ENCODE results near the gene PAQR4.

Gene PAQR4

GRCh38 chr16:2979669-2980226, 10.6 kb downstream of the PAQR4 start:
- in situ Hi-C loops (cut with MboI; ENCODE audit: low sequenced_read_pairs), result no loop called here

GRCh38 chr16:2980227-2981176, 11.4 kb downstream of the PAQR4 start, which contains the start of gene PKMYT1:
Gene PKMYT1 (minus strand): TSS chr16:2980446. CDS start chr16:2979657, 789 bp downstream.
- in situ Hi-C loops (cut with MboI; ENCODE audit: low sequenced_read_pairs), result no loop called here

- in situ Hi-C loops (cut with MboI; ENCODE audit: low sequenced_read_pairs), result no loop called here
Observed at GRCh38 chr16:2981177-2981898, 12.2 kb downstream of the PAQR4 start.

DNA sequence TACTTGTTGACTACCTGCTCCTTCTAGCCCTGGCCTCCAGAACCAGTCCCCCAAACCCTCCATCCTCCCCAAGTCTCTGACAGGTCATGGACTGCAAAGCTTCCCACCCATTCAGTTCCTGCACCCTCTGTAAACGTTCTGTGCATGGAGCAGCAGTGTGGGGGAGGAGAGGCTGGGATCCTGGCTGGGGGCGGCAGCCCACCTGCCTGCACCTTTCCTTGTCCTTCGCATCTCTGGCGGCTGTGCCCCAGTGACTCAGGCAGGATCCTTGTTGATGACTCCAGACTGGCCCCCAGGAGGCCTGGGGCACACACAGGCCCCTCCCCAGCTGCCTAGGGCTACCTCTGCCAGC, 12.7 kb downstream of the PAQR4 start:
- in situ Hi-C loops (cut with MboI; ENCODE audit: low sequenced_read_pairs), result no loop called here

DNA sequence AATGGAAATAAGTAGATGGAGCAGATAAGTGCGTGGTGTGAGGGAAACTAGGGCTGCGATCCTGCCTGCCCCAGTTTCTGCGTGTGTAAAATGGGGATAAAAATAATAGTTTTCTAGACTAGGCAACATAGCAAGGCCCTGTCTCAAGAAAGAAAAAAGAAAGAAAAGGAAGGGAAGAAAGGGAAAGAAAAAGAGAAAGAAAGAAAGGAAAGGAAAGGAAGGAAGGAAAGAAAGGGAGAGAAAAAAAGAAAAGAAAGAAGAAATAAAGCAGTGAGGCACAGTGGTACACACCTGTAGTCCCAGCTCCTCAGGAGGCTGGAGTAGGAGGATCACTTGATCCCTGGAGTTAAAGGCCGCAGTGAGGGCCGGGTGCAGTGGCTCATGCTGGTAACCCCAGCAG, 13.3 kb downstream of the PAQR4 start:
- in situ Hi-C loops (cut with MboI; ENCODE audit: low sequenced_read_pairs), result no loop called here

- in situ Hi-C loops (cut with MboI; ENCODE audit: low sequenced_read_pairs), result no loop called here
Observed at GRCh38 chr16:2983706-2984136, 14.6 kb downstream of the PAQR4 start.

GRCh38 chr16:2985462-2985861, 16.3 kb downstream of the PAQR4 start:
- in situ Hi-C loops (cut with MboI; ENCODE audit: low sequenced_read_pairs), result no loop called here

GRCh38 chr16:2985893-2986355, 16.8 kb downstream of the PAQR4 start:
- in situ Hi-C loops (cut with MboI; ENCODE audit: low sequenced_read_pairs), result no loop called here

GRCh38 chr16:2986623-2987188, 17.6 kb downstream of the PAQR4 start:
- in situ Hi-C loops (cut with MboI; ENCODE audit: low sequenced_read_pairs), result no loop called here

DNA sequence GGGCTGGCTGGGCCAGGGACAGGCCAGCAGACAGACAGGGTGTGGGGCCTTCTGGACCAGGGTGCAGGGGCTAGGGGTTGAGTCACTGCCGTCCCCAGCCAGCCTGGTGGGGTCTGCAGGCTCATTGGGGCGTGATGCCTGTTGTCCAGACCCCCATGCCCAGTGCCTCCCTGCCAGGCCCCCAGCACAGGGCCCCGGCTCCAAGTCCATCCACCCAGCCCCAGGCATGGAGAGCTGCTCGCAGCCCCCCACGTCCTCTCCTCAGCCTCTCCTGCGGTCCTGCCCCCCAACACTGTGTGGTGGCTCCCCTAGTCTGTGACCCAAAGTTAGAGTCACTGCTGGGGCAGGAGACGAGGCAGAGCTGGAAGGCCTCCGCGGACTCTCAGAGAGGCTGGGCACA, 18.1 kb downstream of the PAQR4 start:
- in situ Hi-C loops (cut with MboI; ENCODE audit: low sequenced_read_pairs), result no loop called here

- in situ Hi-C loops (cut with MboI; ENCODE audit: low sequenced_read_pairs), result no loop called here
Observed at GRCh38 chr16:2987833-2988232, 18.7 kb downstream of the PAQR4 start.

- in situ Hi-C loops (cut with MboI; ENCODE audit: low sequenced_read_pairs), result no loop called here
Observed at GRCh38 chr16:2988590-2989099, 19.5 kb downstream of the PAQR4 start.

DNA sequence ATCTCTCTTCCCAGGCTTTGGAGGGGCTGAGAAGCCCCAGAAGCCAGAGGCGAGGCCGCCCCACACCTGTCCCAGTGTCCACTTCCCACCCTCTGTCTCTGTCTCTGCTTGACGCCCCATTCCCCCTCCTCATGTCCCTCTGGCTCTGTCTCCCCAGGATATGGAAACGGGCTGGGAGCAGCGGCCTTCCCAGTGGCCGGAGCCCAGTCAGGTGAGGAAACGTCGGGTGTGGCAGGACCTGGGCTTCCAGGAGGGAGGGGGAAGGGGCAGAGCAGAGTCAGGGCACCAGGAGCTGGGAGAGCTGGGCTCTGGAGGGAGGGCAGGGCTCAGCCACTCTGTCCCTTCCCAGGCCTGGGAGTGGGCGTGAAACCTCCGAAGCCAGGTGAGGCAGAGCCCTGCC, 21.7 kb downstream of the PAQR4 start:
- in situ Hi-C loops (cut with MboI; ENCODE audit: low sequenced_read_pairs), result no loop called here

DNA sequence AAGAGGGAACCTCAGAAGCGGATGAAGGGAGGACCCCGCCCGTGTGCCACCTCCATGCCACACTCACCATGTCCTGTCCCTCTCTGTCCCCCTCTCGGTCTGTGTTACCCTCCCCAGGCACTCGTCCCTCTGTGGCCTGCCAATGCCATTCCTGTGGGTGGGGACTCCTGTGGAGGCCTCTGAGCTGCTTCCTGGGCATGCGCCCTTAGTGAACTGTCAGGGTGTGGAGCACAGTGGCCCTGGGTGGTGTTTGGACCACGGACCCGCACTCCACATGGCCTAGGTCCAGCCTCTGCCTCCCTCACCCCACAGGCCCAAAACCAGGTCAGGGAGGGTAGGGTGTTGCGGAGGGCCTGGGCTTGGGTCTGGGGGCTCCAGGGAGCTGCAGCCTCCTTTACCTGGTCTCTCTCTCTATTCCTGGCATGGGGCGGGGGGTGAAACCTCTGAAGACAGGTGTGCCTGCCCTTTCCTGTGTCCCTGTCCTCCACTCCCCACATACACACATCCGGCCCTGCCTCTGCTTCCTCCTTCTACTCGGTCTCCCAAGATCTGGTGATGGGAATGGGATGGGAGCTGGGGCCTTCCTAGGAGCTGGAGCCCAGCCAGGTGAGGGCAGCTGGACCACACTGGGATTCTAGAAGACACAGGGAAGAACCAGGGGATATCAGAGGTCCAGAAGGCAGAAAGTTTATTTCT, 22.6 kb downstream of the PAQR4 start:
- in situ Hi-C loops (cut with MboI; ENCODE audit: low sequenced_read_pairs), result no loop called here

- in situ Hi-C loops (cut with MboI; ENCODE audit: low sequenced_read_pairs), result no loop called here
Observed at GRCh38 chr16:2992383-2993081, 23.4 kb downstream of the PAQR4 start.

DNA sequence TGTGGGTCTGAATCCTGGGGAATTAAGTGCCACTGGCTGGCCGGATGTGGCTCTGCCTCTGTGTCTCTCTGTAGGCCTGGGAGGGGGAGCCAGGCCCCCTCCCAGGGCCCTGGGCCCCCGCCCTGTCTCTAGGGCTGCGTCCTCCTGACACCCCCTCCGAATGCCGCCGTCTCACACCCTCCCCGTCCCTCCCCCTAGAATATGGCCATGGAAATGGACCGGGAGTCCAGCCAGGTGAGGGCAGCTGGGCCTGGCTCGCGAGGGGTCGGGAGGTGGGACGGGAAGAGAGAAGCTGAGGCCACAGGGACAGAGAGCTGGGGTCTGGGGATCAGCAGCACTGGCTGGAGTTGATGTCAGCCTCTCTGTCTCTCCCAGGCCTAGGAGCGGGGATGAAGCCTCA, 27.1 kb downstream of the PAQR4 start:
- in situ Hi-C loops (cut with MboI; ENCODE audit: low sequenced_read_pairs), result no loop called here

DNA sequence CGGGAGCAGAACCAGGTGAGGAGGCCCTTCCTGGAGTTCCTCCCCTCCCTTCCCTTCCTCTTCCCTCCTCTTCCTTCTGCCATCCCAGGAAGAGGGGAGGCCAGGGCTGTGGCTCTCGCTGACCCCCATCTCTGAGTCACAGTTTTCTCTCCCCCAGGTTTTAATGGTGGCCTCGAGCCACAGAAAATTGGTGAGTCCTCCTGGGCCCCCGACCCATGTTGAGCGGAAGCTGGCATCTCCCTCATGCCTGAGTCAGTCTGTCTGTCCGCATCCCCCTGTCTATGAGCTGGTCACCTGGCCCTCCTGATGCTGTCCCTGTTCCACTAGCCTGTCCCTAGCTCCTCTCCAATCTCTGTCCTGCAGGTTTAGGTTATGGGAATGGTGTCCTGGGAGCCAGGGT, 30.8 kb downstream of the PAQR4 start:
- in situ Hi-C loops (cut with MboI; ENCODE audit: low sequenced_read_pairs), result no loop called here

DNA sequence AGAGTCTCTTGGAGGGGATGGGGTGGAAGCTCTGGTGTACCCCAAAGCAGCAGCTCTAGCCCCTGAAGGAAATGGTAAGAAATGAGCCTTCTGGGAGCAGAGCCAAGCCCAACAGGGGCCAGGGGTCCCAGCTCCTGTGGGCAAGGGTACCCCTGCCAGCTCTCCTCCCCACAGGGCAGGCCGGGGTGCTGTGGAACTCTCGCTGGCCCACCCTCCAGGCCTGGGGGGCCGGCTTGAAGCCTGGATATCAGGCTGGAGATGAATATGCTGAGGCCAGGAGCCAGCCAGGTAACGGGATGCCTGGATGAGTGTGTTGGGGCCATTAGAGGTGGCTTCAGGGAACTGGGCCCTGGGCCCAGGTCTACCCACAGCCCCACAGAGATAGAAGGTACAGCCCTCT, 31.4 kb downstream of the PAQR4 start:
- in situ Hi-C loops (cut with MboI; ENCODE audit: low sequenced_read_pairs), result no loop called here

- in situ Hi-C loops (cut with MboI; ENCODE audit: low sequenced_read_pairs), result no loop called here
Observed at GRCh38 chr16:3001316-3001715, 32.2 kb downstream of the PAQR4 start.

All from hTERT RPE-1 (cell line).